HepG2 (cell line): Measurements from ENCODE around the gene SUPT4H1. TPM values are rescaled to one million over a fixed set of nuclear protein-coding genes. Genes with fewer than 3 reads are reported as not detected.
A peak's percentile ranks its signal among the peaks of the same experiment; 100 is the strongest.

Experiments
- ASH2L ChIP-seq: fragments of 300-600, 200-600 bp; sonication (generic); IDR thresholded peaks from 2 replicates; pipeline ENCODE4 v1.7.0; 2017; ENCODE audit warnings: low read depth, mild to moderate bottlenecking, moderate library complexity, mixed read lengths, low read length; ENCODE audit not compliant: insufficient read length
- CC2D1A ChIP-seq: sonication (generic); formaldehyde crosslinking; IDR thresholded peaks from 2 replicates; pipeline ENCODE4 v1.8.1; 2023; ENCODE audit warnings: mild to moderate bottlenecking, missing genetic modification reagents
- HOXA7 ChIP-seq: sonication (generic); formaldehyde crosslinking; IDR thresholded peaks from 2 replicates; pipeline ENCODE4 v1.8.1; 2022; ENCODE audit warnings: mild to moderate bottlenecking, missing genetic modification reagents, moderate library complexity
- NONO ChIP-seq, 2 experiments: fragments of 450-650 bp in 1 of 2; sonication (generic) in 1 of 2; formaldehyde crosslinking in 1 of 2; IDR thresholded peaks in 1 of 2; conservative IDR thresholded peaks in 1 of 2; 2 replicates each; pipeline versions ENCODE4 v1.6.1 to v1.8.0; 2017 to 2022; ENCODE audit warnings: mild to moderate bottlenecking in 1 of 2, missing genetic modification reagents in 1 of 2, moderate library complexity in 1 of 2
- PHF5A ChIP-seq: IDR thresholded peaks from one replicate; pipeline ENCODE4 v1.6.1; 2018; ENCODE audit warnings: low read depth, missing genetic modification reagents; ENCODE audit not compliant: unreplicated experiment
- REXO4 ChIP-seq: sonication (generic); formaldehyde crosslinking; IDR thresholded peaks from 2 replicates; pipeline ENCODE4 v1.8.0; 2022; ENCODE audit warnings: missing genetic modification reagents, mild to moderate bottlenecking, borderline replicate concordance
- SNAI1 ChIP-seq: sonication (generic); formaldehyde crosslinking; IDR thresholded peaks from 2 replicates; pipeline ENCODE4 v1.5.0; 2020; ENCODE audit warnings: mild to moderate bottlenecking, missing genetic modification reagents, borderline replicate concordance
- TRIM22 ChIP-seq: fragments of 450-650 bp; IDR thresholded peaks from 2 replicates; pipeline ENCODE4 v1.6.1; 2017
- ZBTB10 ChIP-seq: sonication (generic); formaldehyde crosslinking; IDR thresholded peaks from 2 replicates; pipeline ENCODE4 v1.4.0; 2020; ENCODE audit warnings: missing genetic modification reagents, borderline replicate concordance
- ZFP41 ChIP-seq: sonication (generic); formaldehyde crosslinking; IDR thresholded peaks from 2 replicates; pipeline ENCODE4 v1.4.0; 2020; ENCODE audit warnings: mild to moderate bottlenecking, missing genetic modification reagents, borderline replicate concordance
- ZFYVE20 ChIP-seq: sonication (generic); formaldehyde crosslinking; IDR thresholded peaks from 2 replicates; pipeline ENCODE4 v1.8.0; 2023; ENCODE audit warnings: low read depth, mild to moderate bottlenecking, moderate library complexity, missing genetic modification reagents, borderline replicate concordance
- ZNF124 ChIP-seq: sonication (generic); formaldehyde crosslinking; IDR thresholded peaks from 2 replicates; pipeline ENCODE4 v1.4.0; 2020; ENCODE audit warnings: missing genetic modification reagents
- ZNF354B ChIP-seq: sonication (generic); formaldehyde crosslinking; IDR thresholded peaks from 2 replicates; pipeline ENCODE4 v1.8.0; 2022; ENCODE audit warnings: mild to moderate bottlenecking, missing genetic modification reagents
- ZNF557 ChIP-seq: sonication (generic); formaldehyde crosslinking; IDR thresholded peaks from 2 replicates; pipeline ENCODE4 v1.4.0; 2020; ENCODE audit warnings: missing genetic modification reagents
- ZNF878 ChIP-seq: sonication (generic); formaldehyde crosslinking; IDR thresholded peaks from 2 replicates; pipeline ENCODE4 v1.8.1; 2023; ENCODE audit warnings: mild to moderate bottlenecking, missing genetic modification reagents, moderate library complexity
- polyA plus RNA-seq, 8 experiments: library from polyadenylated mRNA; depleted of rRNA in 3 of 8; stranded (reverse) in 7 of 8; unstranded in 1 of 8; fragments of >200 nt; fragmentation: Illumina TruSeq in 4 of 8; extraction: Trizol in 4 of 8; gene quantifications; 2 replicates each; pipeline versions ENCODE4 v1.2.1 to v1.2.3, GENCODE V29; 2011 to 2016; ENCODE audit warnings: low read depth in 4 of 8, missing spikeins in 1 of 8, mixed read lengths in 1 of 8; ENCODE audit not compliant: insufficient read depth in 1 of 8
- total RNA-seq, 5 experiments: library from RNA; depleted of rRNA; stranded (reverse); fragments of >200 nt; fragmentation: Illumina TruSeq; extraction: Trizol; gene quantifications; 2 replicates each; pipeline ENCODE4 v1.2.3, GENCODE V29; 2016; ENCODE audit warnings: low read depth in 1 of 5
- TF ChIP-seq, protein P1 (sequence below): IDR thresholded peaks from 2 replicates; pipeline ENCODE4 v1.6.1; 2016; ENCODE audit warnings: missing compliant biosample characterization, missing genetic modification reagents, borderline replicate concordance
- TF ChIP-seq, protein P2 (sequence below): sonication (generic); formaldehyde crosslinking; IDR thresholded peaks from 2 replicates; pipeline ENCODE4 v1.5.1; 2020; ENCODE audit warnings: mild to moderate bottlenecking, missing genetic modification reagents, borderline replicate concordance

Gene SUPT4H1
- total and polyA plus RNA-seq, 2 of the 13 experiments (the other 11 are each of a cell fraction or from before 2014, with no cell fraction given), result 155 to 244 TPM

GRCh38 chr17:58364270-58364942 lies 12.4 kb upstream of the SUPT4H1 start (continued):
- TF ChIP-seq, protein P1, sequence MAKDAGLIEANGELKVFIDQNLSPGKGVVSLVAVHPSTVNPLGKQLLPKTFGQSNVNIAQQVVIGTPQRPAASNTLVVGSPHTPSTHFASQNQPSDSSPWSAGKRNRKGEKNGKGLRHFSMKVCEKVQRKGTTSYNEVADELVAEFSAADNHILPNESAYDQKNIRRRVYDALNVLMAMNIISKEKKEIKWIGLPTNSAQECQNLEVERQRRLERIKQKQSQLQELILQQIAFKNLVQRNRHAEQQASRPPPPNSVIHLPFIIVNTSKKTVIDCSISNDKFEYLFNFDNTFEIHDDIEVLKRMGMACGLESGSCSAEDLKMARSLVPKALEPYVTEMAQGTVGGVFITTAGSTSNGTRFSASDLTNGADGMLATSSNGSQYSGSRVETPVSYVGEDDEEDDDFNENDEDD (CRISPR knock-in tag), result no peak
- TF ChIP-seq ZNF557 (peak; percentile 58; the same call in 1 of the 2 replicates), ZFP41 (CRISPR knock-in tag) (no peak), HOXA7 (CRISPR knock-in tag) (no peak), ZNF354B (CRISPR knock-in tag) (no peak), ZNF124 (no peak), SNAI1 (CRISPR knock-in tag) (no peak), TRIM22 (no peak), REXO4 (CRISPR knock-in tag) (no peak), PHF5A (CRISPR knock-in tag) (no peak), ZNF878 (CRISPR knock-in tag) (no peak), CC2D1A (CRISPR knock-in tag) (no peak), ZFYVE20 (CRISPR knock-in tag) (no peak), ASH2L (no peak), NONO (IDR thresholded peaks at IDR 0.05) (no peak), NONO (CRISPR knock-in tag; conservative IDR thresholded peaks at IDR 0.05) (0 out of 2 replicates have a peak, but pooled peaks have one; percentile 39), ZBTB10 (no peak; the same call in 1 of the 2 replicates)
- TF ChIP-seq, protein P2, sequence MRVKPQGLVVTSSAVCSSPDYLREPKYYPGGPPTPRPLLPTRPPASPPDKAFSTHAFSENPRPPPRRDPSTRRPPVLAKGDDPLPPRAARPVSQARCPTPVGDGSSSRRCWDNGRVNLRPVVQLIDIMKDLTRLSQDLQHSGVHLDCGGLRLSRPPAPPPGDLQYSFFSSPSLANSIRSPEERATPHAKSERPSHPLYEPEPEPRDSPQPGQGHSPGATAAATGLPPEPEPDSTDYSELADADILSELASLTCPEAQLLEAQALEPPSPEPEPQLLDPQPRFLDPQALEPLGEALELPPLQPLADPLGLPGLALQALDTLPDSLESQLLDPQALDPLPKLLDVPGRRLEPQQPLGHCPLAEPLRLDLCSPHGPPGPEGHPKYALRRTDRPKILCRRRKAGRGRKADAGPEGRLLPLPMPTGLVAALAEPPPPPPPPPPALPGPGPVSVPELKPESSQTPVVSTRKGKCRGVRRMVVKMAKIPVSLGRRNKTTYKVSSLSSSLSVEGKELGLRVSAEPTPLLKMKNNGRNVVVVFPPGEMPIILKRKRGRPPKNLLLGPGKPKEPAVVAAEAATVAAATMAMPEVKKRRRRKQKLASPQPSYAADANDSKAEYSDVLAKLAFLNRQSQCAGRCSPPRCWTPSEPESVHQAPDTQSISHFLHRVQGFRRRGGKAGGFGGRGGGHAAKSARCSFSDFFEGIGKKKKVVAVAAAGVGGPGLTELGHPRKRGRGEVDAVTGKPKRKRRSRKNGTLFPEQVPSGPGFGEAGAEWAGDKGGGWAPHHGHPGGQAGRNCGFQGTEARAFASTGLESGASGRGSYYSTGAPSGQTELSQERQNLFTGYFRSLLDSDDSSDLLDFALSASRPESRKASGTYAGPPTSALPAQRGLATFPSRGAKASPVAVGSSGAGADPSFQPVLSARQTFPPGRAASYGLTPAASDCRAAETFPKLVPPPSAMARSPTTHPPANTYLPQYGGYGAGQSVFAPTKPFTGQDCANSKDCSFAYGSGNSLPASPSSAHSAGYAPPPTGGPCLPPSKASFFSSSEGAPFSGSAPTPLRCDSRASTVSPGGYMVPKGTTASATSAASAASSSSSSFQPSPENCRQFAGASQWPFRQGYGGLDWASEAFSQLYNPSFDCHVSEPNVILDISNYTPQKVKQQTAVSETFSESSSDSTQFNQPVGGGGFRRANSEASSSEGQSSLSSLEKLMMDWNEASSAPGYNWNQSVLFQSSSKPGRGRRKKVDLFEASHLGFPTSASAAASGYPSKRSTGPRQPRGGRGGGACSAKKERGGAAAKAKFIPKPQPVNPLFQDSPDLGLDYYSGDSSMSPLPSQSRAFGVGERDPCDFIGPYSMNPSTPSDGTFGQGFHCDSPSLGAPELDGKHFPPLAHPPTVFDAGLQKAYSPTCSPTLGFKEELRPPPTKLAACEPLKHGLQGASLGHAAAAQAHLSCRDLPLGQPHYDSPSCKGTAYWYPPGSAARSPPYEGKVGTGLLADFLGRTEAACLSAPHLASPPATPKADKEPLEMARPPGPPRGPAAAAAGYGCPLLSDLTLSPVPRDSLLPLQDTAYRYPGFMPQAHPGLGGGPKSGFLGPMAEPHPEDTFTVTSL (CRISPR knock-in tag), result no peak
